Mucosa of descending colon (tissue), 3 donors: Measurements from ENCODE around the gene IQGAP2. TPM values are rescaled to one million over a fixed set of nuclear protein-coding genes. Genes with fewer than 3 reads are reported as not detected.

ENCODE experiments used
- ATAC-seq: fragments of 200-7000 bp; cut with Tn5 transposase; one replicate; pipeline ENCODE4 v1.9.1; 2020; ENCODE audit warnings: mild to moderate bottlenecking, moderate library complexity
- DNase-seq, 3 donors: peaks; one replicate each; pipeline ENCODE4 v3.0.0-alpha.2; 2020
- H3K36me3 ChIP-seq: fragments of 200-600 bp; one replicate; pipeline ENCODE4 v1.8.0; 2021; ENCODE audit warnings: low read depth, mild to moderate bottlenecking
- H3K4me1 ChIP-seq: fragments of 200-600 bp; one replicate; pipeline ENCODE4 v1.8.0; 2021; ENCODE audit warnings: low read depth, mild to moderate bottlenecking
- H3K4me3 ChIP-seq: fragments of 200-600 bp; one replicate; pipeline ENCODE4 v1.8.0; 2021; ENCODE audit warnings: mild to moderate bottlenecking
- H3K9me3 ChIP-seq: fragments of 200-600 bp; one replicate; pipeline ENCODE4 v1.8.0; 2021; ENCODE audit warnings: mild to moderate bottlenecking
- intact Hi-C, 2 donors: fragments of 100-400 bp; cut with DNase I in 1 of 2; cut with micrococcal nuclease in 1 of 2; formaldehyde crosslinking; loops; one replicate each; pipeline versions ENCODE4 v1.11.0 to v1.11.1; 2022; cut with DNase I, micrococcal nuclease
- total RNA-seq, 3 donors: library from RNA; stranded (reverse); fragmentation: NEBNext Ultra II Directional in 2 of 3; extraction: Animal tissue kit (Norgen Biotek cat#: 25700) in 2 of 3; gene quantifications; one replicate each; pipeline versions ENCODE4 v1.2.1 to v1.2.4, GENCODE V29; 2021 to 2023
- TF ChIP-seq, protein P1 (sequence below): fragments of 200-600 bp; IDR thresholded peaks from one replicate; pipeline ENCODE4 v1.8.0; 2022; ENCODE audit warnings: antibody characterized with exemption, mild to moderate bottlenecking
- donor health status: DM: no; HTN: no; CAD: no; lungs with moderate emphysema.
- donor health status: DM: no; HTN: no; CAD: no.
- donor health status: DM: no; HTN: yes; CAD: no.

The IQGAP2 gene
- total RNA-seq, 3 donors from 2014 or later: 59.7 to 159 (median 84.8) TPM

DNA sequence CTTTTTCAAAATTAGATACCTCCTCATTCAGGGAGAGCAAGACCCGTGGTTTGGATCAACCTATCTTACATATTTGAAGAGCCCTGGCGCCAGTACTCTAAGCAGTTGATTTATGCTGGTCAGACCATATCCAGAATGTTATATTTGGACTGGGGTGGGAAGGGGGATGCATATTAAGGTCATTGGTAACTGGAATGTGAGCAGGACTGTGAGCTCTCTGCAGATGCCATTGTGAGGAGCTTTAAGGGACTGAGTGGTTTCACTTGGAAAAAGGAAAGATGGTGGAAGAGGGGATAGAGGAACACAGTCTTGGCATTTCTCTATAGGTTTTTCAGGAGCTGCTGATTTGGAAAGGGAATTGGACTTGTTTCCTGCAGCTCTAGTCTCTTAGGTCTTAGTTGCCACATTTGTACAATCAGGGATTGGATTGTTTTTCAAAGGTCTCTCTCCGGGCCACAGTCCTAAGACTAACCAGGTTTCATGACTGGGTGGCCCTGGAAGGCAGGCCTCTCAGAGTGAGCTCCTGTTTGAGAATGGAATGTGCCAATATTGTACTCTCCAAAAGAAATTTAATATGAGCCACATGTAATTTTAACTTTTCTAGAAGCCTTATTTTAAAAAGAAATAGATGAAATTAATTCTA, 287.1 kb downstream of the IQGAP2 start:
- H3K4me3 ChIP-seq: no peak overlapping the region

DNA sequence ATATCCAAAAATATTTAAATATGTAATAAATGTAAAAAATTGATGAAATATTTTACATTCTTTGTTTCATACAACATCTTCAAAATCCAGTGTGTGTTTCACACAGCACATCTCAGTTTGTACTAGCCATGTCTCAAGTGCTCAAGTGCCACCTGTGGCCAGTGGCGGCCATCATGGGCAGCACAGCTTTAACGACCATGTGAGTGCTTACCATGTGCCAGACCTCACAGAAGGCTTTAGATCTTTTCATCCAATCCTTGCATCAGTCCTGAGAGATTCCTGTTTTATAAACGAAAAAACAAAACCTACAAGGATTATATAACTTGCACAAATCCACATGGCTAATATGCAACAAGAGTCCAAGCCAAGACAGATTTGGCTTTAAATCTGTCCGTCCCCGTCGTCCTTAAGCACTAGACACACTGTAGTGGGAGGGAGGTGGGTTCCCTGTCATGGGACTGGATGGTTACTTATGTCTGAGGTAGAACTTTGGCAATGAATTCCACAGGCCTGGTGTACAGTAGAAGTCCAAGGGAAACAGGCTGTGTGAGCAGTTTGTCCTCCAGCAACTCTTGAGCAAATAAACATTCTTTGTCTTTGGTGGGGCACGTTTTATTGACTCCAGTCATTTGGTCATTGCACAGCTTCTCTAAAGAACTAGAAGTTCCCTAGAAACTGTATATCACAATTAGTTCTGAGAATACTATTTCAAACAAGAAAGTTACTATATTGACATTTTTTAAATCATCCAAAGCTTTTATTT, 287.8 kb downstream of the IQGAP2 start:
- H3K4me3 ChIP-seq: no peak overlapping the region
- ATAC-seq: peak; percentile 95
- H3K4me1 ChIP-seq: peaks cover 19% of the 10 kb centered on the region
- intact Hi-C loops: no loop called here
- TF ChIP-seq, protein P1, sequence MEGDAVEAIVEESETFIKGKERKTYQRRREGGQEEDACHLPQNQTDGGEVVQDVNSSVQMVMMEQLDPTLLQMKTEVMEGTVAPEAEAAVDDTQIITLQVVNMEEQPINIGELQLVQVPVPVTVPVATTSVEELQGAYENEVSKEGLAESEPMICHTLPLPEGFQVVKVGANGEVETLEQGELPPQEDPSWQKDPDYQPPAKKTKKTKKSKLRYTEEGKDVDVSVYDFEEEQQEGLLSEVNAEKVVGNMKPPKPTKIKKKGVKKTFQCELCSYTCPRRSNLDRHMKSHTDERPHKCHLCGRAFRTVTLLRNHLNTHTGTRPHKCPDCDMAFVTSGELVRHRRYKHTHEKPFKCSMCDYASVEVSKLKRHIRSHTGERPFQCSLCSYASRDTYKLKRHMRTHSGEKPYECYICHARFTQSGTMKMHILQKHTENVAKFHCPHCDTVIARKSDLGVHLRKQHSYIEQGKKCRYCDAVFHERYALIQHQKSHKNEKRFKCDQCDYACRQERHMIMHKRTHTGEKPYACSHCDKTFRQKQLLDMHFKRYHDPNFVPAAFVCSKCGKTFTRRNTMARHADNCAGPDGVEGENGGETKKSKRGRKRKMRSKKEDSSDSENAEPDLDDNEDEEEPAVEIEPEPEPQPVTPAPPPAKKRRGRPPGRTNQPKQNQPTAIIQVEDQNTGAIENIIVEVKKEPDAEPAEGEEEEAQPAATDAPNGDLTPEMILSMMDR: no peak
- H3K36me3 ChIP-seq: no peaks in the 10 kb centered on the region
- no peaks in the 10 kb centered on the region for H3K9me3 ChIP-seq
- DNase-seq: peak in 1 of 3 donors; percentile 34

More for the DNA sequence above, 287.1 kb downstream of the IQGAP2 start:
- no peaks in the 10 kb centered on the region for H3K9me3 ChIP-seq
- peaks cover 19% of the 10 kb centered on the region for H3K4me1 ChIP-seq
- DNase-seq (no peak), ATAC-seq (no peak)
- intact Hi-C loops: no loop called here
- H3K36me3 ChIP-seq: no peaks in the 10 kb centered on the region
- TF ChIP-seq, protein P1: no peak

DNA sequence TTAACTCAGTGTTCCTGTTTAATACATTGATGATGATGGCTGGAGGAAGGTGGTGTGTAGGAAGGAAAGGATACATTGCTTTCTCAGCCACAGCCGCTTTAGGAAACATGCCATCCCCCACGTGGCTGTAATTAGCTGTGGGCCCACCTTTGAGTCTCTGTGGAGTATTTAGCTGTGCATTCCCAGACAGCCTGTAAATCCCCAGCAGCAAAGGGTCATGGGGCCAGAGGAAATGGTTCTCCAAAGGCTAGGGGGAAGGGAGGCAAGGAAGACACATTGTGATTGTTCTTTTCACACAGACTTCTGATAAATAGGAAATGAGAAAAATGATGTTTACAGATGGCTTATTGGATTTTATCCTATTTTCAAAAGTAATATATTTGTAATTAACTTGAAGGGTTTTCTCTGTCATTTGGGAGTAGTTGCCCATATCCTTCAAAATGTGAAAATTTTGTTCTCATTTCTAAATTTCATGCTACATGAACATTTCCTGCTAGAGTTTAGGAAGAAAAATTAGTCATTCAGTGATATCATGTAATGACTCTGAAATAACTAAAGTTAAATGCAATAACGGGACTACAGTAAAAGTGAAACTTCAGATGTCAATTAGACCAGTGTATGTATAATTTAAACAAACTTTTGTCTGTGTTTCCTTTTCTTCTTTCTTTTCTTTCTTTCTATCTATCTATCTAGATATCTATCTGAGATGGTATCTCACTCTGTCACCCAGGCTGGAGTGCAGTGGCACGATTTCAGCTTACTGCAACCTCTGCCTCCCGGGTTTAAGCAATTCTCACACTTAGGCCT, 288.6 kb downstream of the IQGAP2 start:
- H3K4me3 ChIP-seq: no peak overlapping the region
- no peaks in the 10 kb centered on the region for H3K9me3 ChIP-seq
- intact Hi-C loops: no loop called here
- DNase-seq (peak in 1 of 3 donors; percentile 7), ATAC-seq (peak; percentile 44)
- H3K4me1 ChIP-seq: peaks cover 19% of the 10 kb centered on the region
- TF ChIP-seq, protein P1: no peak
- H3K36me3 ChIP-seq: no peaks in the 10 kb centered on the region

DNA sequence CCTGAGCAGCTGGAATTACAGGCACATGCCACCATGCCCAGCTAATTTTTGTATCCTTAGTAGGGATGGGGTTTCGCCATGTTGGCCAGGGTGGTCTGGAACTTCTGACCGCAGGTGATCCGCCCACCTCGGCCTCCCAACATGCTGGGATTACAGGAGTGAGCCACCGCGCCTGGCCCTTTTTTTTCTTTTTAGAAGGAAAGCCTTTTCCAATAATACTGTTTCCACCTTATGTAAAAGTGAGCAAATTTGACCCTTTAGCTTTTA, 289.1 kb downstream of the IQGAP2 start:
- intact Hi-C loops: no loop called here
- DNase-seq (no peak), ATAC-seq (no peak)
- TF ChIP-seq, protein P1: no peak
- H3K4me3 ChIP-seq: no peak overlapping the region
- H3K36me3 ChIP-seq: no peaks in the 10 kb centered on the region
- H3K4me1 ChIP-seq: peaks cover 19% of the 10 kb centered on the region
- H3K9me3 ChIP-seq: no peaks in the 10 kb centered on the region

DNA sequence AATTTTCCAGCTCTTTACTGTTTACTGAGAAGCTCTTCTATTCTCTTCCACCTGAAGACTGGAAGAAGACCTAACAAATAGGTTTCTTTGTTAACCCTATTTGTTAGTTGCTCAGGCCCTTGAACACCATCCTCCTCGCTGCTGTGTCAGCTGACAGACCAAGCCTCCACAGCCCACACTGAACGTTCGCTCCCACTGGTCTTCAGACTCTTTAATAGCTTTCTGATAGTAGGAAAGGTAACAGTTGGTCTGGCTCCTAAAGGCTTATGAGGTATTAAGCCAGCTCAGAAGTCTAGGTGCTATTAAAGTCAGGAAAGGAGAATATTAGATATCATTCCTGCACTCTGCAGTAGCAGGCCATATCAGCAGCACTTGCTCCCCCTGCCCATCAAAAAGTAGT, 289.6 kb downstream of the IQGAP2 start:
- ATAC-seq (no peak), DNase-seq (no peak)
- Histone ChIP-seq H3K9me3 (no peaks in the 10 kb centered on the region), H3K4me3 (no peak overlapping the region), H3K36me3 (no peaks in the 10 kb centered on the region), H3K4me1 (peaks cover 19% of the 10 kb centered on the region)
- intact Hi-C loops: no loop called here
- TF ChIP-seq, protein P1: no peak
